ENCODE data around the gene NBPF6.
A peak's percentile ranks its signal among the peaks of the same experiment; 100 is the strongest.
"Not testable (repeated sequence)": the region's sequence is repeated elsewhere in the genome, so short reads cannot be mapped to it uniquely, and the experiment has no call there.

Gene NBPF6

GRCh38 chr1:108502138-108502537 is 52.0 kb downstream of the NBPF6 start:
- DNase-seq, result no peak

DNA sequence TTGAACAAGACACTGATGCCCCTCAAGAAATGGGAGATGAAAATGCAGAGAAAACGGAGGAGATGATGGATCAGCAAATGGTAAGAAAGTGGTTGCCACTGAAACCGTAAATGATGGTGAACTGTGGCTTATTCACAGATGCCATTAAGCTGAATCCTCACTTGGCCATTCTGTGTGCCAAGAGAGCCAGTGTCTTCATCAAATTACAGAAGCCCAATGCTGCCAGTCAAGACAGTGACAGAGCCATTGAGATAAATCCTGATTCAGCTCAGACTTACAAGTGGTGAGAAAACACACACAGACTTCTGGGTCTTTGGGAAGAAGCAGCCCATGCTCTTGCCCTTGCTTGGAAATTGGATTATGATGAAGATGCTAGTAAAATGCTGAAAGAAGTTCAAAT is 52.5 kb downstream of the NBPF6 start:
- no peak for DNase-seq

DNA sequence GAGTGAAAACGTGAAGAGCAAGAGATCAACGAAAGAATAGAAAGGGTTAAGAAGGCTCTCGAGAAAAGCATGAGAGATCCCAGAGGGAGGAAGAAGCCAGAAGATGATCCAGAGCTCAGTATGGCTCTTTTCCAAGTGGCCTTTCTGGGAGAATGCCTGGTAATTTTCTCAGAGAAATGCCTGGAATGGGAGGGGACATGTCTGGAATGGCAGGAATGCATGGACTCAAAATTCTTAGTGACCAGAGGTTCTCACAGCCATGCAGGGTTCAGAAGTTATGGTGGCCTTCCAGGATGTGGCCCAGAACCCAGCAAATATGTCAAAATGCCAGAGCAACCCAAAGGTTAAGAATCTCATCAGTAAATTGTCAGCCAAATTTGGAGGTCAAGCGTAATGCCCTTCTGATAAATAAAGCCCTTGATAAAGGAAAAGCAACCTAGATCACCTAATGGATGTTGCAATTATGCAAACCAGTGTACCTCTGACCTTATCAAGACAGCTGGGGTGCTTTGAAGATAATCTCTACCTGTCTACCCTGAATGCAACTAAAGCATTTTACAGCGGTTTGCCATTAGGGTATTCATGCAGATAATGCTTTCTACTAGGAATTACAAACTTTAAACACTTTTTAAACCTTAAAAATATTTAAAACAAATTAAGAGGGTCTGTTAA is 53.1 kb downstream of the NBPF6 start:
- DNase-seq, result no peak

GRCh38 chr1:108504447-108504846 is 54.3 kb downstream of the NBPF6 start:
- DNase-seq, result no peak

GRCh38 chr1:108505763-108506070 is 55.6 kb downstream of the NBPF6 start:
- DNase-seq, result no peak

GRCh38 chr1:108511764-108512163 is 61.6 kb downstream of the NBPF6 start:
- no peak for DNase-seq

DNA sequence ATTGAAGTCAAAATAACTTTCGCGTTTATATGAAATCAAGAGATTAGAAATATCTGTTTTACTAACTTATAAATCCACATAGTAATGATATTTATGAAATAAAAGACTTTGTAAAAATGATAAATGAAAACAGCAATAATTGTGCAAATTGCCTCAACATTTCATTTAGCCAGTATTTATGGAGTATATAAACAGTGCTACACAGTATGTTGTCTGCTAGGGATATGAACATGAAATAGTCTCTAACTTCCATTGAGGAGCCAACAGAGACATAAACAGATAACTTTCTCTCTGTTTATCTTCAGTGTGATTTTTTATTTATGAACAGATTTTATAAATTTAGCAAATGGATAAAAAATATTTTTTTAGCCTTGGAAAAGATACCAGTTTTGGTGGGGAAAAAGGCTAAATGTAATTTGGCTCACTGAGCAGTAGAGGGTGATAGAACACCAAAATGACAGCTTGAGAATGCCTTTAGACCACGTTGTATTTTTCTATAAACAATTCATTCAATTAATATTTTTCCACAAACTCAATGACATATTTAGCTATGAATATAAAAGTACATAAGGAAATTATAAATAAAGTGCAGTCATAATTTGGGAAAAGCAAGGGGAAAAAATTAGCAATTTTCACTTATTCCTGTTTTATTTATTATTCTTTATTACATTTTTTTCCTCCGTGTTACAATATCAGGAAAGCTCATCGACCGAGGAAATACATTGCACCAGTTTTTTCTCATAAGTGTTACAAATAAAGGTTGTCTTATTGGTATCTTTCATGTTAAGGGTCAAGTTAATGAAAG is 62.3 kb downstream of the NBPF6 start:
- peak; percentile 28 for DNase-seq

GRCh38 chr1:108513044-108513415 is 62.9 kb downstream of the NBPF6 start:
- DNase-seq, result no peak

GRCh38 chr1:108513914-108514313 is 63.8 kb downstream of the NBPF6 start:
- DNase-seq, result not testable (repeated sequence)

DNA sequence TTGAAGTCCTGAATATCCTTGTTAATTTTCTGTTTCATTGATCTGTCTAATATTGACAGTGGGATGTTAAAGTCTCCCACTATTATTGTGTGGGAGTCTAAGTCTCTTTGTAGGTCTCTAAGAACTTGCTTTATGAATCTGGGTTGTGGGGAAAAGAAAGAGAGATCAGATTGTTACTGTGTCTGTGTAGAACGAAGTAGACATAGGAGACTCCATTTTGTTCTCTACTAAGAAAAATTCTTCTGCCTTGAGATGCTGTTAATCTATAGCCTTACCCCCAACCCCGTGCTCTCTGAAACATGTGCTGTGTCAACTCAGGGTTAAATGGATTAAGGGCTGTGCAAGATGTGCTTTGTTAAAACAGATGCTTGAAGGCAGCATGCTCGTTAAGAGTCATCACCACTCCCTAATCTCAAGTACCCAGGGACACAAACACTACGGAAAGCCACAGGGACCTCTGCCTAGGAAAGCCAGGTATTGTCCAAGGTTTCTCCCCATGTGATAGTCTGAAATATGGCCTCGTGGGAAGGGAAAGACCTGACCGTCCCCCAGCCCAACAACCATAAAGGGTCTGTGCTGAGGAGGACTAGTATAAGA is 67.3 kb downstream of the NBPF6 start:
- DNase-seq, result not testable (repeated sequence)
